Stomach smooth muscle (tissue), 2 donors: ENCODE results near the gene FOXA2.

Experiments
- H3K27ac ChIP-seq: one replicate; pipeline ENCODE4 v1.7.0; 2013; ENCODE audit warnings: mild to moderate bottlenecking, low read length, inconsistent platforms
- H3K27me3 ChIP-seq, 2 donors: one replicate each; pipeline ENCODE4 v1.7.0; 2013; ENCODE audit warnings: low read length in 2 of 2; ENCODE audit not compliant: insufficient read depth in 2 of 2, control insufficient read depth in 1 of 2
- H3K36me3 ChIP-seq, 2 donors: one replicate each; pipeline ENCODE4 v1.7.0; 2013; ENCODE audit warnings: low read length in 2 of 2; ENCODE audit not compliant: control insufficient read depth in 2 of 2, insufficient read depth in 2 of 2
- H3K4me1 ChIP-seq: one replicate; pipeline ENCODE4 v1.7.0; 2013; ENCODE audit warnings: low read length; ENCODE audit not compliant: control insufficient read depth, insufficient read depth
- H3K4me3 ChIP-seq, 2 donors: one replicate each; pipeline ENCODE4 v1.7.0; 2013; ENCODE audit warnings: low read length in 2 of 2
- H3K9ac ChIP-seq, 2 donors: one replicate each; pipeline ENCODE4 v1.7.0; 2013; ENCODE audit warnings: low read length in 2 of 2, mild to moderate bottlenecking in 1 of 2
- H3K9me3 ChIP-seq, 2 donors: one replicate each; pipeline ENCODE4 v1.7.0; 2013; ENCODE audit warnings: low read length in 2 of 2; ENCODE audit not compliant: control insufficient read depth in 2 of 2
- donor health status: healthy.
- donor health status: Pancreatic carcinoma.

FOXA2 gene

GRCh38 chr20:22584922-22585785, 782 bp upstream of the FOXA2 start:
- H3K4me1 ChIP-seq = peaks cover 14% of the 10 kb centered on the region
- H3K9ac ChIP-seq = no peak overlapping the region
- no peaks in the 10 kb centered on the region for H3K36me3 ChIP-seq
- H3K27me3 ChIP-seq = peaks cover 52 to 75% of the 10 kb centered on the region in 2 donors
- H3K9me3 ChIP-seq = no peaks in the 10 kb centered on the region
- H3K4me3 ChIP-seq = no peak overlapping the region
- no peak overlapping the region for H3K27ac ChIP-seq

GRCh38 chr20:22583773-22584521, 425 bp downstream of the FOXA2 start:
- Histone ChIP-seq H3K36me3 (no peaks in the 10 kb centered on the region), H3K27me3 (peaks cover 61 to 77% of the 10 kb centered on the region in 2 donors), H3K9me3 (no peaks in the 10 kb centered on the region), H3K4me1 (peaks cover 17% of the 10 kb centered on the region), H3K9ac (no peak overlapping the region), H3K27ac (no peak overlapping the region), H3K4me3 (peak overlapping the region in 1 of 2 donors; percentile 49)

GRCh38 chr20:22582964-22583772, 1.2 kb downstream of the FOXA2 start:
- peaks cover 64 to 83% of the 10 kb centered on the region in 2 donors for H3K27me3 ChIP-seq

GRCh38 chr20:22582386-22582963, 1.9 kb downstream of the FOXA2 start:
- no peak overlapping the region for H3K27ac ChIP-seq
- H3K4me3 ChIP-seq = peak overlapping the region in 1 of 2 donors; percentile 49

More at GRCh38 chr20:22582964-22583772, 1.2 kb downstream of the FOXA2 start:
- Histone ChIP-seq H3K9ac (no peak overlapping the region), H3K4me1 (peaks cover 23% of the 10 kb centered on the region), H3K4me3 (peak overlapping the region; percentile 43 to 49), H3K9me3 (no peaks in the 10 kb centered on the region), H3K36me3 (no peaks in the 10 kb centered on the region), H3K27ac (no peak overlapping the region)

GRCh38 chr20:22581437-22582385, 2.7 kb downstream of the FOXA2 start:
- peaks cover 21% of the 10 kb centered on the region for H3K4me1 ChIP-seq

More at GRCh38 chr20:22582386-22582963, 1.9 kb downstream of the FOXA2 start:
- Histone ChIP-seq H3K36me3 (no peaks in the 10 kb centered on the region), H3K27me3 (peaks cover 68 to 90% of the 10 kb centered on the region in 2 donors), H3K4me1 (peaks cover 24% of the 10 kb centered on the region), H3K9me3 (no peaks in the 10 kb centered on the region), H3K9ac (no peak overlapping the region)

GRCh38 chr20:22579711-22580697, 4.4 kb downstream of the FOXA2 start:
- peaks cover 68 to 89% of the 10 kb centered on the region in 2 donors for H3K27me3 ChIP-seq
- no peak overlapping the region for H3K9ac ChIP-seq
- H3K36me3 ChIP-seq = no peaks in the 10 kb centered on the region
- H3K27ac ChIP-seq = no peak overlapping the region
- no peaks in the 10 kb centered on the region for H3K9me3 ChIP-seq
- H3K4me3 ChIP-seq = no peak overlapping the region
- H3K4me1 ChIP-seq = peaks cover 20% of the 10 kb centered on the region

More at GRCh38 chr20:22581437-22582385, 2.7 kb downstream of the FOXA2 start:
- no peak overlapping the region for H3K27ac ChIP-seq
- no peak overlapping the region for H3K9ac ChIP-seq
- H3K9me3 ChIP-seq = no peaks in the 10 kb centered on the region
- peaks cover 67 to 92% of the 10 kb centered on the region in 2 donors for H3K27me3 ChIP-seq
- H3K4me3 ChIP-seq = peak overlapping the region in 1 of 2 donors; percentile 49
- H3K36me3 ChIP-seq = no peaks in the 10 kb centered on the region

GRCh38 chr20:22579119-22579427, 5.3 kb downstream of the FOXA2 start:
- H3K36me3 ChIP-seq = no peaks in the 10 kb centered on the region
- peaks cover 20% of the 10 kb centered on the region for H3K4me1 ChIP-seq
- H3K27ac ChIP-seq = no peak overlapping the region
- H3K9me3 ChIP-seq = no peaks in the 10 kb centered on the region
- H3K27me3 ChIP-seq = peaks cover 73 to 89% of the 10 kb centered on the region in 2 donors
- no peak overlapping the region for H3K9ac ChIP-seq
- H3K4me3 ChIP-seq = peak overlapping the region; percentile 35 to 43

GRCh38 chr20:22578221-22579118, 5.9 kb downstream of the FOXA2 start:
- no peak overlapping the region for H3K9ac ChIP-seq
- no peaks in the 10 kb centered on the region for H3K36me3 ChIP-seq
- no peak overlapping the region for H3K27ac ChIP-seq
- H3K4me3 ChIP-seq = peak overlapping the region; percentile 35 to 43
- peaks cover 19% of the 10 kb centered on the region for H3K4me1 ChIP-seq
- H3K9me3 ChIP-seq = no peaks in the 10 kb centered on the region
- peaks cover 76 to 84% of the 10 kb centered on the region in 2 donors for H3K27me3 ChIP-seq
